Measurements from ENCODE around the gene ZNHIT1.

DNA sequence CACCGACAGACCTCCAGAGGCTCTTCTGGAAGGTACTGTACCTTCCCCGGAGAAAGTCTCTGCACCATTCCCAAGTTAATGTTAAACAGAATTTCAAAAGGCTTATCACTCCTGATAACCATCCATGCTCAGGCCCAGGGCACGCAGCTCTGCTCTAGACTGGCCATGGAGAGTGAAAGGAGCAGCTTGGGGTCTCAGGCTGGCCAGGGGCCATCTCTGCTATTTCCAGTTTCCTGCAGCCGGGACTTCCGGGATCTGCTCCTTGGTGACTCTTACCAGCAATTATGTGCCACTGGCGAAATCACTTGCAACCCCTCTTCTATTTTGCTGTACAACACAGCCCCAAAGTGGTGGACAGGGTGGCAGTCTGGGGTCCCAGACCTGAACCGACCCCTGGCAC, 13.7 kb downstream of the ZNHIT1 start:
- TF ChIP-seq, protein P1, sequence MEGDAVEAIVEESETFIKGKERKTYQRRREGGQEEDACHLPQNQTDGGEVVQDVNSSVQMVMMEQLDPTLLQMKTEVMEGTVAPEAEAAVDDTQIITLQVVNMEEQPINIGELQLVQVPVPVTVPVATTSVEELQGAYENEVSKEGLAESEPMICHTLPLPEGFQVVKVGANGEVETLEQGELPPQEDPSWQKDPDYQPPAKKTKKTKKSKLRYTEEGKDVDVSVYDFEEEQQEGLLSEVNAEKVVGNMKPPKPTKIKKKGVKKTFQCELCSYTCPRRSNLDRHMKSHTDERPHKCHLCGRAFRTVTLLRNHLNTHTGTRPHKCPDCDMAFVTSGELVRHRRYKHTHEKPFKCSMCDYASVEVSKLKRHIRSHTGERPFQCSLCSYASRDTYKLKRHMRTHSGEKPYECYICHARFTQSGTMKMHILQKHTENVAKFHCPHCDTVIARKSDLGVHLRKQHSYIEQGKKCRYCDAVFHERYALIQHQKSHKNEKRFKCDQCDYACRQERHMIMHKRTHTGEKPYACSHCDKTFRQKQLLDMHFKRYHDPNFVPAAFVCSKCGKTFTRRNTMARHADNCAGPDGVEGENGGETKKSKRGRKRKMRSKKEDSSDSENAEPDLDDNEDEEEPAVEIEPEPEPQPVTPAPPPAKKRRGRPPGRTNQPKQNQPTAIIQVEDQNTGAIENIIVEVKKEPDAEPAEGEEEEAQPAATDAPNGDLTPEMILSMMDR (IDR thresholded peaks at IDR 0.05 in 8 of 11, conservative IDR thresholded peaks at IDR 0.05 in 3 of 11): no peak
- no peak for TF ChIP-seq POLR2AphosphoS5 (IDR thresholded peaks at IDR 0.05)

Data from spleen (tissue), 7 donors.